ENCODE measurements around the gene TYW3.

Gene TYW3

DNA sequence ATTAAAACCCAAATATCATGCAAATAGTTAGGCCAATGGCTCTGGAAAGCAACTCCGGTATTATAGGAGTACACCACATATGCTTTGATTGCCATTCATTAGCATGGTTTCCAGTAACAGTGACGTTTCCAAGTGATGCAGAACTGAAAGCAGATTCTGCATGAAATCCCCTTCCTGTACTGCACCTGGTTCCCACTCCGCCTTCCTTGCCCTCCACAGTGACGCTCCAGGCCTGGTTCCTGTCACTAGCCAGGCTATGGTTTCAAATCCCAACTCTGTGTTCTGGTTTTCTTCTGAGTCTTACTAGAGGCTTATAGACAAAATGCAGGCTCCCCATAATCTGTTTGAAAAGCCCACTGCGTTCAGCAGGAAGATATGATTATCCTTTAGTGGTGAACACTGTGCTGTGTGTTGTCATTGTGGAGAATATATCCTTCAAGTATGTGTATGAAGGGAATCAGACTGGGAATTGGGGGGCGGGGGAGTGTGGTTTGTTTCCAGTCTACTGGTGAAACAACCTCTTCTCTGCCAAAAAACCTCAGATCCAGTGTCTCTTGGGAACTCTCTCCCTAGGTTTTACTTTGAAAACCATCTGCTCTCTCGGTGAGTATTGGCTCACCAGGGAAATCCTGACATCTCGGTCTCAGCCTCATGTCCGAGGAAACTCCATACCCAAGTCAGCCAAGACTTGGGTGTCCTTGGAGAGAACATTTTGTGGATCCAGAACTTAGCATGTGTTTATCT is 78.7 kb downstream of the TYW3 start:
- DNase-seq = no peak

DNA sequence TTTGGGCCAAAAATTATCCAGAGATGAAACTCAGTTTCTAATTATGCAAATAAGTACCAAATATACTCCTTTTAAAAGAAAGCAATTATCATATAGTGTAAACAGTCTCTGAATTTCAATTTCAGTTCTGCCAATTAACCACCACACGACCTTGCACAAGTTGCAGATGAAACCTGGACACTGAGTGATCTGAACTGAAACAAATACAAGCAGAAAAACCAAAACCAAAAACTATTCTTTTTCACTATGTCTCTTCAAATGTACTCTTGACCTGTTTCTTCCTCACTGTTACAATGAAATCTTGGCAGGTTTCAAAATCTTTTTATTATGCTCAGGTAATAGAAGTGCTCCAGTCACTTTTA is 79.2 kb downstream of the TYW3 start:
- DNase-seq = no peak

Measured in hematopoietic multipotent progenitor cell treated with erythropoietin and hydrocortisone succinate and interleukin-3 and kit ligand, for 6 days (in vitro differentiated cells).